ENCODE measurements around the gene ATP10B. TPM values are rescaled to one million over a fixed set of nuclear protein-coding genes. Genes with fewer than 3 reads are reported as not detected.

ATP10B gene
- total RNA-seq, 1 donor from 2014 or later, result 1.3 TPM

DNA sequence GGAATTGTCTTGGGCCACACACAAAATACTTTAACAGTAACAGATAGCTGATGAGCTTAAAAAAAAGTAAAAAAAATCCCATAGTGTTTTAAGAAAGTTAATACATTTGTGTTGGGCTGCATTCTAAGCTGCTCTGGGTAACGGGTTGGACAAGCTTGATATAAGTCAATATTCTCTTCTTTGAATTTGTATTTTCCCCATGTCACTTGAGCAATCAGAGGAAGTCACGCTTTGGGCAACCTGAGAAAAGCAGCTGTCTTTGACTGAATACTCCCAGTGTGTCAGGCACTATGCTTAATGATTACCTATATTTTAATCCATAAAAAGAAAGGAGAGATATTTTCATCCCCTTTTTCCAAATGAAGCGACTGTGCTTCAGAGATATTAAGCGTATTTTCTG, 84.9 kb downstream of the ATP10B start:
- DNase-seq (ENCODE audit: low read depth) (no peak), FAIRE-seq (no peak)
- TF ChIP-seq, protein P1, sequence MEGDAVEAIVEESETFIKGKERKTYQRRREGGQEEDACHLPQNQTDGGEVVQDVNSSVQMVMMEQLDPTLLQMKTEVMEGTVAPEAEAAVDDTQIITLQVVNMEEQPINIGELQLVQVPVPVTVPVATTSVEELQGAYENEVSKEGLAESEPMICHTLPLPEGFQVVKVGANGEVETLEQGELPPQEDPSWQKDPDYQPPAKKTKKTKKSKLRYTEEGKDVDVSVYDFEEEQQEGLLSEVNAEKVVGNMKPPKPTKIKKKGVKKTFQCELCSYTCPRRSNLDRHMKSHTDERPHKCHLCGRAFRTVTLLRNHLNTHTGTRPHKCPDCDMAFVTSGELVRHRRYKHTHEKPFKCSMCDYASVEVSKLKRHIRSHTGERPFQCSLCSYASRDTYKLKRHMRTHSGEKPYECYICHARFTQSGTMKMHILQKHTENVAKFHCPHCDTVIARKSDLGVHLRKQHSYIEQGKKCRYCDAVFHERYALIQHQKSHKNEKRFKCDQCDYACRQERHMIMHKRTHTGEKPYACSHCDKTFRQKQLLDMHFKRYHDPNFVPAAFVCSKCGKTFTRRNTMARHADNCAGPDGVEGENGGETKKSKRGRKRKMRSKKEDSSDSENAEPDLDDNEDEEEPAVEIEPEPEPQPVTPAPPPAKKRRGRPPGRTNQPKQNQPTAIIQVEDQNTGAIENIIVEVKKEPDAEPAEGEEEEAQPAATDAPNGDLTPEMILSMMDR (IDR thresholded peaks at IDR 0.05; ENCODE audit: insufficient read depth, low read length, severe bottlenecking), result no peak
- no peaks in the 10 kb centered on the region for H3K27me3 ChIP-seq (ENCODE audit: control insufficient read depth, insufficient read depth, low read length)
- H3K4me3 ChIP-seq (ENCODE audit: low read depth, low read length), result no peak overlapping the region
- no peaks in the 10 kb centered on the region for H3K36me3 ChIP-seq (ENCODE audit: control insufficient read depth, insufficient read depth, low read length)

DNA sequence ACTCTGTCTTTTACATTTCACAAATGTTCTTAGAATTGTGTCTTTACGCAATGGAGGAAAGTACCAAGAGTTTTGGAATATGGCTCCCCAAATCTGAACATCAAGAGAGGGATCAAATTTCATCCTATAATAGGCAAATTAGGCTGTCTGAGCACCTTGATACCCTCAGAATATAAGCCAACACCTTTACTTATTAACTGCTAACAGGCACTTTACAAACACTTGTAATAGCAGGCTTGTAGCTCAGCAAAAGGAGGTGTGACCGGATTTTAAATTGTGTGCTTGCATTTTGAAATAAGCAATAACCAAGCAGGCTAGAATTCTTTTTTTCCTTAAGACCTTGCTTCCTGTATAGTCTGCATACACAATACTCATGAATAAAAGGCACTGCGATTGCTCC, 92.0 kb downstream of the ATP10B start:
- FAIRE-seq (peak; percentile 7), DNase-seq (ENCODE audit: low read depth) (no peak)
- Histone ChIP-seq H3K27me3 (ENCODE audit: control insufficient read depth, insufficient read depth, low read length) (no peaks in the 10 kb centered on the region), H3K36me3 (ENCODE audit: control insufficient read depth, insufficient read depth, low read length) (no peaks in the 10 kb centered on the region), H3K4me3 (ENCODE audit: low read depth, low read length) (no peak overlapping the region)
- TF ChIP-seq, protein P1 (IDR thresholded peaks at IDR 0.05; ENCODE audit: insufficient read depth, low read length, severe bottlenecking), result no peak

DNA sequence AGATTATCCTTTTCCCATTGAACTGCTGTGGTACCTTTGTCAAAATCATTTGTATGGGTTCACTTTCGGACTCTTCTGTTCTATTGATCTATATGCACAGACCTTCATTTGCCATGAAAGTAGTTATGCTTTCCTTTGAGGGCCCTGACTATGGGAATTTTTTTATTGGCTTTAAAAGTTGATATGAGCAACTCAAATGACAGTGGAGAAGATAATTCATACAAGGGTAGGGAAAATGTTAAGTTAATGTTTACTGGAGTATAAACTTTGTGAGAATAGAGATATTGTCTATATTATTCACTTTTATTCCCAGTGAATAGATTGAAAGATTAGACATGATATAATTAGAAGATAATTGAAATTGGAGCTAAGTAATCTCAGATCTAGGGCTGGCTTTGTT, 94.8 kb downstream of the ATP10B start:
- FAIRE-seq (no peak), DNase-seq (ENCODE audit: low read depth) (no peak)
- Histone ChIP-seq H3K36me3 (ENCODE audit: control insufficient read depth, insufficient read depth, low read length) (no peaks in the 10 kb centered on the region), H3K27me3 (ENCODE audit: control insufficient read depth, insufficient read depth, low read length) (no peaks in the 10 kb centered on the region), H3K4me3 (ENCODE audit: low read depth, low read length) (no peak overlapping the region)
- TF ChIP-seq, protein P1 (IDR thresholded peaks at IDR 0.05; ENCODE audit: insufficient read depth, low read length, severe bottlenecking), result no peak

DNA sequence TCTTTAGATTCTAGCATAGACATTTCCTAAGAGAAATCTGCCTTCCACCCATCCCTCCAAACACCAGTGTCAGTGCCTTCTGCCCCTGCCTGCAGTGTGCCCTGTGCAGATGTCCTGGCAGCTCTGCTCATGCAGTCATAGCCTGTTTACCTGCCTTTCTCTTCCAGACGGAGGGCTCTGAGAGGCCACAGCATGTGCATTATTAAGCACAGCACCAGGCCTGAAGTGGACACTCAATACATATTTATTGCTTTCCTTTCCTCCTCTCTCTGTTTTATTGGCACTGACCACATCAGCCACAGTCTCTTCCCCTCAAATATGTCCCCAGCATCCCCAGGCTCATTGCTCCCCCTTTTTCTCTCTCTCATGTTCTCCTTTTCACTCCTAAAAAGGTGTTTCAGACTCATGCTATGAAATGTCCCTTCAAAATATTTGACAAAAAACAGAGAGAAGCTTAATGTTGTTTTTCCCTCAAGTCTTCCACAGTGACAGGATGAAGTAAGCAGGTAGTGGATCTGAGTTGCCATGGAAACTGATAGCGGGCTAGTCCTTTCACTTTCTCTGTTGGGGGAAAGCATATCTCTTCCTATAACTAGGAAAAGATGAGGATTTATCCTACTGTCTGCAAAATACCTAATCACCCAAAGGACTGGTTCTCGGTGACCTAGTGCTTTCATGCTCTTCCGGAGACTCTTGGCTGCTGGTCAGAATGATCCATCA, 100.9 kb downstream of the ATP10B start:
- no peaks in the 10 kb centered on the region for H3K27me3 ChIP-seq (ENCODE audit: control insufficient read depth, insufficient read depth, low read length)
- TF ChIP-seq, protein P1 (IDR thresholded peaks at IDR 0.05; ENCODE audit: insufficient read depth, low read length, severe bottlenecking), result no peak
- H3K36me3 ChIP-seq (ENCODE audit: control insufficient read depth, insufficient read depth, low read length), result no peaks in the 10 kb centered on the region
- FAIRE-seq (no peak), DNase-seq (ENCODE audit: low read depth) (no peak)
- H3K4me3 ChIP-seq (ENCODE audit: low read depth, low read length), result no peak overlapping the region

DNA sequence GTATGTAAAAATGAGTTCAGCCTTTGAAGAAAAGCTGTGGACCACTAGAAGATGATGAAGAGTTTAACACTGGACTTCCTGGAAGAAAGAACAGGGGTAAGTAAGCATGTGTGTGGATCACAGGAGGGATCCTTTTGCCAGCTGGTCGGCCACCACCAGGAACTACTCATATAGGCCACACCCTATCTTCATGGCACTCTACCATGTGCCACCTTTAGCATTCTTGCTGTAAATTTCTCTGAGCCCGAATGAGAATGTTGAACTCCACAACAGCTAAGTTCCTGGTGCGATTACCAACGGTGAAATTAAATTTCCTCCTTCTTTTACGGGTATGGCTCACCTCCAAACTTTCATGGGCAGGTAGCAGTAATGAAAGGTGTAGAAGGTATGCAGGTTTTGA, 102.3 kb downstream of the ATP10B start:
- no peak for FAIRE-seq
- Histone ChIP-seq H3K36me3 (ENCODE audit: control insufficient read depth, insufficient read depth, low read length) (no peaks in the 10 kb centered on the region), H3K27me3 (ENCODE audit: control insufficient read depth, insufficient read depth, low read length) (no peaks in the 10 kb centered on the region), H3K4me3 (ENCODE audit: low read depth, low read length) (no peak overlapping the region)
- TF ChIP-seq, protein P1 (IDR thresholded peaks at IDR 0.05; ENCODE audit: insufficient read depth, low read length, severe bottlenecking), result no peak
- no peak for DNase-seq (ENCODE audit: low read depth)

DNA sequence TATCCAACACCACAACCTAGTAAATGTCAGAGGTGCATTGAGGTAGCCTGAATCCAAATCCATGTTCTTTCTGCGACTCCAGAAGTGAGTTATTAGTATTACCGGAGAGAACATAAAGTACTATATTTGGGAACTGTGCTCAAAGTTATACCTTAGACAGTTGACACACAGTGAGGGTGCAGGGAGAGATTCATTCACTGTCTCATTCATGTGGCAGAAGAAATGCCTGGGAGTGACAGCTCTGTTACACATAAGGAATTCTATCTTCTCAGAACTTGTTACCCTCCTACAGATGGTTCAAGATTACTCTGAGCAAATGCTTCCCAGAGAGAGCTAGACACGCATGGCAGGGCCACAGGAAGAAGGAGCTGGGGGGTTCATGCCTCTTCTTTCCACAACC, 103.0 kb downstream of the ATP10B start:
- Histone ChIP-seq H3K27me3 (ENCODE audit: control insufficient read depth, insufficient read depth, low read length) (no peaks in the 10 kb centered on the region), H3K4me3 (ENCODE audit: low read depth, low read length) (no peak overlapping the region), H3K36me3 (ENCODE audit: control insufficient read depth, insufficient read depth, low read length) (no peaks in the 10 kb centered on the region)
- DNase-seq (ENCODE audit: low read depth), result no peak
- no peak for FAIRE-seq
- TF ChIP-seq, protein P1 (IDR thresholded peaks at IDR 0.05; ENCODE audit: insufficient read depth, low read length, severe bottlenecking), result no peak
